ENCODE measurements around the gene LIX1.

The LIX1 gene

DNA sequence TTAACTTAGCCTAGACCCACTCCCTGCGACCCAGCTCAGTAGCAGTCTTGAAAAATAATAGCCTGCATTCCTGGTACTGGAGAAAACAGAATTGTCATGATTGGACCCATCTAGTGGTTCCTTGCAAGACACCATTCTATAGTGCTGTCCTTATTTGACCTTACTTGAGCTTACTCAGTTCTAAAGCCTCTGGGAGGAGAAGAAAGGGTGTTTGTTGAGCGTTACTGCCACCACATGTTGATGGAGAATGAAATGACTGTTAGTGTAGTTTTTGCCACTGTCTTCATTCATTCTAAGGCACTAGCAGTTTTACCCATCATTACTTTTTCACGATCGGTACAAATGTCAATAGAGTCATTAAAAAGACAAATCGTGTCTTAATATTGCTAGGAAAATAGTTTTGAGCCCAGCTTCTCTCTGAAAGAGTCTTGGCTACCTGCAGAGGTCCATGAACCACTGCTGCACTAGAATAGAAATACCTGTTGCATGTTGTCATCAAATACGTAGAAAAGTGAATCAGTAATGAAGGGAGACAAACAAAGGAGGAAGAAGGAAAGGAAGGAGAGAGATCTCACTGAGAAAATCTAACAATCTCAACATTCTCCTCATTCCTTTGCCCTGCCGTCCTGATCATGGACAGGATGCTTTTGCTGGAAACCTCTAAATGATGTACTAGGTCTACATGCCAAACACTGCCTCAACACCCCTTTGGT lies 96.0 kb downstream of the LIX1 start:
- no peak for FAIRE-seq
- no peak for TF ChIP-seq CTCF (IDR thresholded peaks at IDR 0.05; ENCODE audit: insufficient read depth, missing control alignments)
- DNase-seq (ENCODE audit: insufficient read length, low spot score): no peak

DNA sequence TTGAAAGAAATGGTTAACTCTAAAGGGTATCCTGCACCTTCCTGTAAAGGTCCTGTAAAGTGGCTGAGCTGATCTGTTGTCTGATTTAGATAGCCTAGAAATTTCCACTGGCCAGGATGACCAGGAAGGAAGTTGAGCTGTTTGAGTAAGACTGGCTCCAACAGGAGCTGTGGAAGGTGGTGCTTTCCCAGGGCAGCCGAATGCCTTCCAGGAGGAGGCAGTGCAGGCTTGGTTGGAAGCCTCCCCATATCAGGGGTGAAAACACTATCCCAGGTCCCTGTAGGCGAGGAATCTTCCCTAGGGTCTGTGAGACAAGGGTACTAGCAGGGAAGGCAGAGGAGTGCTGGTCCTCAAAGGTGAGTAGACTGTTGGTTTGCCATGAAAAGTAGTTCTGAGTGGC lies 98.4 kb downstream of the LIX1 start:
- TF ChIP-seq CTCF (IDR thresholded peaks at IDR 0.05; ENCODE audit: insufficient read depth, missing control alignments): no peak
- no peak for DNase-seq (ENCODE audit: insufficient read length, low spot score)
- FAIRE-seq: no peak

DNA sequence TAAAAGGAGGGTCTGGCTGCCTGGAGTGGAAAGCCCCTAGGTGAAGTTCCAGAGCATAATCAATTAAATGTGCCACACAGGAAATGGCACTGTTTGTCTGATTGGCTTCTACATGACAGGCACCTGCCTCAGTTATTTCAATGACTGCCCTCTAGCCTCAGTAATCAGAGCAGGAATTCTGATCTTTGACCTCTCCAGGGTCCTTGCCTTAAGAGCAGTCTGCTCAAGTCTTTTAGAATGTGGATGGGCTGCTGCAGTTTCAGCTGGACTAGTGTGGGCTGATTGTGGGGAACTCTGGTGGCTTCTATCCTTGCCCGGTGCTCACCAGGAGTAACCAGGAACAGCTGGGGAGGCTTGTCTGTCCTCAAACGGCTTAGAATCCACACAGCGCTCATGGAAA lies 98.9 kb downstream of the LIX1 start:
- TF ChIP-seq CTCF (IDR thresholded peaks at IDR 0.05; ENCODE audit: insufficient read depth, missing control alignments): no peak
- FAIRE-seq (no peak), DNase-seq (ENCODE audit: insufficient read length, low spot score) (no peak)

- TF ChIP-seq CTCF (IDR thresholded peaks at IDR 0.05; ENCODE audit: insufficient read depth, missing control alignments): no peak
- FAIRE-seq (no peak), DNase-seq (ENCODE audit: insufficient read length, low spot score) (no peak)
These were observed 99.4 kb downstream of the LIX1 start for GRCh38 chr5:97042996-97043395.

All from D721Med (cell line).